ENCODE results near the gene DCAKD. TPM values are rescaled to one million over a fixed set of nuclear protein-coding genes. Genes with fewer than 3 reads are reported as not detected.

DCAKD gene
- total and polyA plus RNA-seq, 2 donors (not counting 3 experiments of a cell fraction or from before 2014, with no cell fraction given), result 30.8 to 36.5 TPM

DNA sequence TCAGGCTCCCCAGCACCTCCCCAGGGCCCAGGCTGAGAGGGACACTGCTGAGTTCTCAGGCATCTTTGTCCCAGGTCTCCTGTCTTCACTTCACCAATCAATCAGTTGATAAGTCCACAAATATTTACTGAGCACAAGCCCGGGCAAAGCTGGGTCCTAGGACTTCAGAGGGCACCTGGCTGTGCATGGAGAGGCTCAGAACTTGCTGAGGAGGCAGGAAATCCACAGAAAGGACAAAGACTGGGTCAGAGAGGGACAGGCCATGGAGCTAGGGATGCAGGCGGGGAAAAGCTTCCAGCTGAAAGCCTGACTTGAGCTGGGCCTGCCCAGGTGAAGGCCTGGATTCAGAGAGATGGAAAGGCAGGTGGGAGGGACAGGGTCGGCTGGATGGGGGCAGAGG, 50.1 kb downstream of the DCAKD start:
- Histone ChIP-seq H3K4me2 (ENCODE audit: insufficient read depth, low read length) (no peak overlapping the region), H3K27ac (ENCODE audit: insufficient read depth, low read depth, low read length) (no peak overlapping the region), H3K9ac (replicated peaks; ENCODE audit: extremely low read depth, insufficient read depth, low read length) (no peak overlapping the region), H4K20me1 (replicated peaks; ENCODE audit: control insufficient read depth, extremely low read depth, insufficient read depth, low read length) (no peaks in the 10 kb centered on the region), H3K36me3 (ENCODE audit: control insufficient read depth in 2 of 2, extremely low read depth in 1 of 2, insufficient read depth in 2 of 2, low read length in 2 of 2) (no peaks in the 10 kb centered on the region), H3K4me3 (replicated peaks in 1 of 3; ENCODE audit: insufficient read depth in 1 of 3, low read depth in 1 of 3, low read length in 3 of 3) (no peak overlapping the region), H3K9me1 (replicated peaks; ENCODE audit: control insufficient read depth, extremely low read depth, insufficient read depth, low read length) (no peaks in the 10 kb centered on the region), H2AFZ (ENCODE audit: low read depth, low read length) (no peak overlapping the region), H3K4me1 (ENCODE audit: control insufficient read depth, extremely low read depth, insufficient read depth, low read length) (no peaks in the 10 kb centered on the region), H3K79me2 (ENCODE audit: control insufficient read depth, insufficient read depth, low read length) (no peaks in the 10 kb centered on the region), H3K9me3 (replicated peaks; ENCODE audit: control insufficient read depth, insufficient read depth, low read length) (no peaks in the 10 kb centered on the region), H3K27me3 (ENCODE audit: control insufficient read depth in 2 of 2, insufficient read depth in 2 of 2, low read length in 2 of 2) (peaks cover 10 to 24% of the 10 kb centered on the region in 2 experiments)
- POLR2A ChIA-PET, result no interaction called here
- dilution Hi-C loops (cut with MboI; ENCODE audit: extremely low pct_ligation_motif_present, low sequenced_read_pairs), result no loop called here
- BruUV-seq (replicated peaks), result no TSS peak
- no peak for TF ChIP-seq EZH2 (IDR thresholded peaks at IDR 0.05; ENCODE audit: borderline replicate concordance, low read depth, low read length, severe bottlenecking)
- no peak for TF ChIP-seq MYC (IDR thresholded peaks at IDR 0.05; ENCODE audit: low read depth, low read length)
- TF ChIP-seq, protein P1, sequence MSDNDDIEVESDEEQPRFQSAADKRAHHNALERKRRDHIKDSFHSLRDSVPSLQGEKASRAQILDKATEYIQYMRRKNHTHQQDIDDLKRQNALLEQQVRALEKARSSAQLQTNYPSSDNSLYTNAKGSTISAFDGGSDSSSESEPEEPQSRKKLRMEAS (IDR thresholded peaks at IDR 0.05; ENCODE audit: insufficient read depth, insufficient read length), result no peak
- no peak for TF ChIP-seq FOS (IDR thresholded peaks at IDR 0.05; ENCODE audit: borderline replicate concordance, insufficient read depth, low read length)
- no peak for TF ChIP-seq POLR2AphosphoS5 (IDR thresholded peaks at IDR 0.05; ENCODE audit: insufficient read depth, low read depth, low read length)
- TF ChIP-seq, protein P2, sequence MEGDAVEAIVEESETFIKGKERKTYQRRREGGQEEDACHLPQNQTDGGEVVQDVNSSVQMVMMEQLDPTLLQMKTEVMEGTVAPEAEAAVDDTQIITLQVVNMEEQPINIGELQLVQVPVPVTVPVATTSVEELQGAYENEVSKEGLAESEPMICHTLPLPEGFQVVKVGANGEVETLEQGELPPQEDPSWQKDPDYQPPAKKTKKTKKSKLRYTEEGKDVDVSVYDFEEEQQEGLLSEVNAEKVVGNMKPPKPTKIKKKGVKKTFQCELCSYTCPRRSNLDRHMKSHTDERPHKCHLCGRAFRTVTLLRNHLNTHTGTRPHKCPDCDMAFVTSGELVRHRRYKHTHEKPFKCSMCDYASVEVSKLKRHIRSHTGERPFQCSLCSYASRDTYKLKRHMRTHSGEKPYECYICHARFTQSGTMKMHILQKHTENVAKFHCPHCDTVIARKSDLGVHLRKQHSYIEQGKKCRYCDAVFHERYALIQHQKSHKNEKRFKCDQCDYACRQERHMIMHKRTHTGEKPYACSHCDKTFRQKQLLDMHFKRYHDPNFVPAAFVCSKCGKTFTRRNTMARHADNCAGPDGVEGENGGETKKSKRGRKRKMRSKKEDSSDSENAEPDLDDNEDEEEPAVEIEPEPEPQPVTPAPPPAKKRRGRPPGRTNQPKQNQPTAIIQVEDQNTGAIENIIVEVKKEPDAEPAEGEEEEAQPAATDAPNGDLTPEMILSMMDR (IDR thresholded peaks at IDR 0.05; ENCODE audit: extremely low read depth in 1 of 2, insufficient read depth in 1 of 2, low read depth in 1 of 2, low read length in 2 of 2), result no peak
- TF ChIP-seq JUN (IDR thresholded peaks at IDR 0.05; ENCODE audit: borderline replicate concordance, insufficient read depth, insufficient read length, low read depth), result no peak
- TF ChIP-seq GATA2 (IDR thresholded peaks at IDR 0.05; ENCODE audit: insufficient read depth, insufficient read length, low read depth, low read length), result no peak
- no peak for TF ChIP-seq POLR2A (IDR thresholded peaks at IDR 0.05; ENCODE audit: low read depth, low read length)
- intact Hi-C loops (cut with micrococcal nuclease), result no loop called here
- FAIRE-seq, result no peak
- DNase-seq (ENCODE audit: low read depth, low spot score), result no peak
- CTCF ChIA-PET, result interaction anchor here (1.0 to 1.9 kb wide), 4 partner anchors 18 to 91 kb away, joined by 3 to 4 read pairs (median 4); no protein-coding TSS in a partner anchor
